Measurements from ENCODE around the gene RREB1.

GRCh38 chr6:7100072-7100752 lies 7.5 kb upstream of the RREB1 start:
- TF ChIP-seq, protein P1, sequence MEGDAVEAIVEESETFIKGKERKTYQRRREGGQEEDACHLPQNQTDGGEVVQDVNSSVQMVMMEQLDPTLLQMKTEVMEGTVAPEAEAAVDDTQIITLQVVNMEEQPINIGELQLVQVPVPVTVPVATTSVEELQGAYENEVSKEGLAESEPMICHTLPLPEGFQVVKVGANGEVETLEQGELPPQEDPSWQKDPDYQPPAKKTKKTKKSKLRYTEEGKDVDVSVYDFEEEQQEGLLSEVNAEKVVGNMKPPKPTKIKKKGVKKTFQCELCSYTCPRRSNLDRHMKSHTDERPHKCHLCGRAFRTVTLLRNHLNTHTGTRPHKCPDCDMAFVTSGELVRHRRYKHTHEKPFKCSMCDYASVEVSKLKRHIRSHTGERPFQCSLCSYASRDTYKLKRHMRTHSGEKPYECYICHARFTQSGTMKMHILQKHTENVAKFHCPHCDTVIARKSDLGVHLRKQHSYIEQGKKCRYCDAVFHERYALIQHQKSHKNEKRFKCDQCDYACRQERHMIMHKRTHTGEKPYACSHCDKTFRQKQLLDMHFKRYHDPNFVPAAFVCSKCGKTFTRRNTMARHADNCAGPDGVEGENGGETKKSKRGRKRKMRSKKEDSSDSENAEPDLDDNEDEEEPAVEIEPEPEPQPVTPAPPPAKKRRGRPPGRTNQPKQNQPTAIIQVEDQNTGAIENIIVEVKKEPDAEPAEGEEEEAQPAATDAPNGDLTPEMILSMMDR (IDR thresholded peaks at IDR 0.05; ENCODE audit: low read depth, low read length, poor library complexity, severe bottlenecking) = no peak
- no peak for TF ChIP-seq EZH2phosphoT487 (IDR thresholded peaks at IDR 0.05; ENCODE audit: borderline replicate concordance, low read length)
